Measurements from ENCODE around the gene RHOBTB1.
"Not testable (repeated sequence)": the region's sequence is repeated elsewhere in the genome, so short reads cannot be mapped to it uniquely, and the experiment has no call there.

Gene RHOBTB1

GRCh38 chr10:60869652-60870415 lies 74.2 kb downstream of the RHOBTB1 start:
- DNase-seq (ENCODE audit: low read depth in 2 of 3, low spot score in 1 of 3), result no peak

GRCh38 chr10:60868946-60869345 lies 75.0 kb downstream of the RHOBTB1 start:
- no peak for DNase-seq (ENCODE audit: low read depth in 2 of 3, low spot score in 1 of 3)

- DNase-seq (ENCODE audit: low read depth in 2 of 3, low spot score in 1 of 3), result no peak
Observed at GRCh38 chr10:60865198-60865783, 78.7 kb downstream of the RHOBTB1 start.

GRCh38 chr10:60863796-60864195 lies 80.2 kb downstream of the RHOBTB1 start:
- no peak for DNase-seq (ENCODE audit: low read depth in 2 of 3, low spot score in 1 of 3)

- DNase-seq (ENCODE audit: low read depth in 2 of 3, low spot score in 1 of 3), result no peak
Observed at GRCh38 chr10:60862517-60862916, 81.5 kb downstream of the RHOBTB1 start.

- no peak for DNase-seq (ENCODE audit: low read depth in 2 of 3, low spot score in 1 of 3)
Observed at GRCh38 chr10:60856405-60856804, 87.6 kb downstream of the RHOBTB1 start.

- DNase-seq (ENCODE audit: low read depth in 2 of 3, low spot score in 1 of 3), result no peak
Observed at GRCh38 chr10:60853637-60854036, 90.3 kb downstream of the RHOBTB1 start.

GRCh38 chr10:60853107-60853506 lies 90.9 kb downstream of the RHOBTB1 start:
- DNase-seq (ENCODE audit: low read depth in 2 of 3, low spot score in 1 of 3), result no peak

- no peak for DNase-seq (ENCODE audit: low read depth in 2 of 3, low spot score in 1 of 3)
Observed at GRCh38 chr10:60849740-60850139, 94.2 kb downstream of the RHOBTB1 start.

- DNase-seq (ENCODE audit: low read depth in 2 of 3, low spot score in 1 of 3), result no peak
Observed at GRCh38 chr10:60849217-60849616, 94.8 kb downstream of the RHOBTB1 start.

- no peak for DNase-seq (ENCODE audit: low read depth in 2 of 3, low spot score in 1 of 3)
Observed at GRCh38 chr10:60848680-60849079, 95.3 kb downstream of the RHOBTB1 start.

- no peak for DNase-seq (ENCODE audit: low read depth in 2 of 3, low spot score in 1 of 3)
Observed at GRCh38 chr10:60848126-60848525, 95.9 kb downstream of the RHOBTB1 start.

- no peak for DNase-seq (ENCODE audit: low read depth in 2 of 3, low spot score in 1 of 3)
Observed at GRCh38 chr10:60846173-60846572, 97.8 kb downstream of the RHOBTB1 start.

GRCh38 chr10:60845038-60845437 lies 98.9 kb downstream of the RHOBTB1 start:
- no peak for DNase-seq (ENCODE audit: low read depth in 2 of 3, low spot score in 1 of 3)

- no peak for DNase-seq (ENCODE audit: low read depth in 2 of 3, low spot score in 1 of 3)
Observed at GRCh38 chr10:60842694-60843093, 101.3 kb downstream of the RHOBTB1 start.

GRCh38 chr10:60841227-60841626 lies 102.8 kb downstream of the RHOBTB1 start:
- DNase-seq (ENCODE audit: low read depth in 2 of 3, low spot score in 1 of 3), result not testable (repeated sequence)

GRCh38 chr10:60835049-60835448 lies 108.9 kb downstream of the RHOBTB1 start:
- no peak for DNase-seq (ENCODE audit: low read depth in 2 of 3, low spot score in 1 of 3)

GRCh38 chr10:60834401-60834800 lies 109.6 kb downstream of the RHOBTB1 start:
- no peak for DNase-seq (ENCODE audit: low read depth in 2 of 3, low spot score in 1 of 3)

GRCh38 chr10:60832136-60832535 lies 111.8 kb downstream of the RHOBTB1 start:
- not testable (repeated sequence) for DNase-seq (ENCODE audit: low read depth in 2 of 3, low spot score in 1 of 3)

- no peak for DNase-seq (ENCODE audit: low read depth in 2 of 3, low spot score in 1 of 3)
Observed at GRCh38 chr10:60828489-60828852, 115.5 kb downstream of the RHOBTB1 start.

- no peak for DNase-seq (ENCODE audit: low read depth in 2 of 3, low spot score in 1 of 3)
Observed at GRCh38 chr10:60827791-60828488, 116.0 kb downstream of the RHOBTB1 start.

GRCh38 chr10:60825520-60825919 lies 118.5 kb downstream of the RHOBTB1 start:
- DNase-seq (ENCODE audit: low read depth in 2 of 3, low spot score in 1 of 3), result no peak

All from stimulated activated CD4-positive, alpha-beta T cell treated with anti-CD3 and anti-CD28 coated beads, Interleukin-12 subunit alpha, Interleukin-12 subunit beta, amount 100 ng/mL, for 48 hours (primary cell).